OCI-LY1 (cell line): ENCODE data around the gene FKBP14.

Experiments
- H2AFZ ChIP-seq: fragments of 200-600 bp; sonication (generic), shearing (Covaris generic); 2 replicates; pipeline ENCODE4 v1.6.0; 2014; ENCODE audit warnings: antibody characterized with exemption, mild to moderate bottlenecking, low read length
- H3F3A ChIP-seq: fragments of 200-600 bp; sonication (generic), shearing (Covaris generic); 2 replicates; pipeline ENCODE4 v1.6.0; 2014; ENCODE audit warnings: mild to moderate bottlenecking, antibody characterized with exemption, low read length, moderate library complexity; ENCODE audit not compliant: insufficient read depth
- H3K27ac ChIP-seq: fragments of 200-600 bp; sonication (generic); 2 replicates; pipeline ENCODE4 v1.5.1; 2014; ENCODE audit warnings: low read length, mixed run types, mild to moderate bottlenecking, low read depth; ENCODE audit not compliant: poor library complexity, severe bottlenecking
- H3K27me3 ChIP-seq: fragments of 200-600 bp; sonication (generic); 2 replicates; pipeline ENCODE4 v1.6.0; 2014; ENCODE audit warnings: antibody characterized with exemption, mild to moderate bottlenecking, low read length, moderate library complexity; ENCODE audit not compliant: insufficient read depth
- H3K36me3 ChIP-seq: fragments of 200-600 bp; sonication (generic); 2 replicates; pipeline ENCODE4 v1.6.1; 2014; ENCODE audit warnings: mild to moderate bottlenecking, antibody characterized with exemption, low read length, moderate library complexity, mixed read lengths; ENCODE audit not compliant: insufficient read depth
- H3K4me1 ChIP-seq: fragments of 200-600 bp; sonication (generic); 2 replicates; pipeline ENCODE4 v1.5.1; 2014; ENCODE audit warnings: mild to moderate bottlenecking, low read length, moderate library complexity; ENCODE audit not compliant: insufficient read depth, severe bottlenecking
- H3K4me2 ChIP-seq: fragments of 200-600 bp; sonication (generic), shearing (Covaris generic); 2 replicates; pipeline ENCODE4 v1.6.1; 2014; ENCODE audit warnings: low read length
- H3K4me3 ChIP-seq: fragments of 200-600 bp; sonication (generic); 2 replicates; pipeline ENCODE4 v1.5.1; 2014; ENCODE audit warnings: low read length, low read depth, mild to moderate bottlenecking, mixed read lengths; ENCODE audit not compliant: poor library complexity, severe bottlenecking
- H3K79me2 ChIP-seq: fragments of 200-600 bp; shearing (Covaris generic); 2 replicates; pipeline ENCODE4 v1.6.1; 2016; ENCODE audit warnings: mixed run types, low read length, mixed read lengths; ENCODE audit not compliant: insufficient read depth
- H3K9ac ChIP-seq: fragments of 200-600 bp; sonication (generic), shearing (Covaris generic); 2 replicates; pipeline ENCODE4 v1.6.1; 2014; ENCODE audit warnings: mild to moderate bottlenecking, low read length, mixed read lengths
- H3K9me2 ChIP-seq: fragments of 200-600 bp; sonication (generic), shearing (Covaris generic); 2 replicates; pipeline ENCODE4 v1.6.1; 2014; ENCODE audit warnings: low read depth, mild to moderate bottlenecking, low read length, mixed read lengths
- H3K9me3 ChIP-seq: fragments of 200-600 bp; shearing (Covaris generic); 2 replicates; pipeline ENCODE4 v1.6.1; 2014; ENCODE audit warnings: low read length, mixed read lengths
- H4K20me1 ChIP-seq: fragments of 200-600 bp; sonication (generic), shearing (Covaris generic); 2 replicates; pipeline ENCODE4 v1.6.0; 2016; ENCODE audit warnings: mild to moderate bottlenecking, low read length; ENCODE audit not compliant: insufficient read depth
- EZH2 ChIP-seq: fragments of 200-600 bp; sonication (generic), shearing (Covaris generic); IDR thresholded peaks from 2 replicates; pipeline ENCODE4 v1.8.0; 2017; ENCODE audit warnings: borderline replicate concordance, mixed run types, mild to moderate bottlenecking, antibody characterized with exemption, low read length, moderate library complexity, mixed read lengths
- TF ChIP-seq, protein P1 (sequence below): fragments of 200-600 bp; sonication (generic), shearing (Covaris generic); IDR thresholded peaks from 2 replicates; pipeline ENCODE4 v1.5.1; 2017; ENCODE audit warnings: mild to moderate bottlenecking, antibody characterized with exemption, low read length, moderate library complexity, mixed read lengths

Gene FKBP14

GRCh38 chr7:30046127-30046770 is 19.7 kb upstream of the FKBP14 start:
- no peaks in the 10 kb centered on the region for H3K9me2 ChIP-seq
- TF ChIP-seq, protein P1, sequence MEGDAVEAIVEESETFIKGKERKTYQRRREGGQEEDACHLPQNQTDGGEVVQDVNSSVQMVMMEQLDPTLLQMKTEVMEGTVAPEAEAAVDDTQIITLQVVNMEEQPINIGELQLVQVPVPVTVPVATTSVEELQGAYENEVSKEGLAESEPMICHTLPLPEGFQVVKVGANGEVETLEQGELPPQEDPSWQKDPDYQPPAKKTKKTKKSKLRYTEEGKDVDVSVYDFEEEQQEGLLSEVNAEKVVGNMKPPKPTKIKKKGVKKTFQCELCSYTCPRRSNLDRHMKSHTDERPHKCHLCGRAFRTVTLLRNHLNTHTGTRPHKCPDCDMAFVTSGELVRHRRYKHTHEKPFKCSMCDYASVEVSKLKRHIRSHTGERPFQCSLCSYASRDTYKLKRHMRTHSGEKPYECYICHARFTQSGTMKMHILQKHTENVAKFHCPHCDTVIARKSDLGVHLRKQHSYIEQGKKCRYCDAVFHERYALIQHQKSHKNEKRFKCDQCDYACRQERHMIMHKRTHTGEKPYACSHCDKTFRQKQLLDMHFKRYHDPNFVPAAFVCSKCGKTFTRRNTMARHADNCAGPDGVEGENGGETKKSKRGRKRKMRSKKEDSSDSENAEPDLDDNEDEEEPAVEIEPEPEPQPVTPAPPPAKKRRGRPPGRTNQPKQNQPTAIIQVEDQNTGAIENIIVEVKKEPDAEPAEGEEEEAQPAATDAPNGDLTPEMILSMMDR: no peak
- no peak for TF ChIP-seq EZH2
- H3K4me1 ChIP-seq: no peaks in the 10 kb centered on the region
- H3K9me3 ChIP-seq: no peaks in the 10 kb centered on the region
- peaks cover 23% of the 10 kb centered on the region; the same call in 1 of the 2 replicates for H3K36me3 ChIP-seq
- no peak overlapping the region for H3K4me2 ChIP-seq
- H3F3A ChIP-seq: no peaks in the 10 kb centered on the region
- no peak overlapping the region for H3K9ac ChIP-seq
- H3K27ac ChIP-seq: no peak overlapping the region
- H3K27me3 ChIP-seq: no peaks in the 10 kb centered on the region
- no peaks in the 10 kb centered on the region for H3K79me2 ChIP-seq
- H4K20me1 ChIP-seq: no peaks in the 10 kb centered on the region
- H2AFZ ChIP-seq: no peak overlapping the region
- no peak overlapping the region for H3K4me3 ChIP-seq

DNA sequence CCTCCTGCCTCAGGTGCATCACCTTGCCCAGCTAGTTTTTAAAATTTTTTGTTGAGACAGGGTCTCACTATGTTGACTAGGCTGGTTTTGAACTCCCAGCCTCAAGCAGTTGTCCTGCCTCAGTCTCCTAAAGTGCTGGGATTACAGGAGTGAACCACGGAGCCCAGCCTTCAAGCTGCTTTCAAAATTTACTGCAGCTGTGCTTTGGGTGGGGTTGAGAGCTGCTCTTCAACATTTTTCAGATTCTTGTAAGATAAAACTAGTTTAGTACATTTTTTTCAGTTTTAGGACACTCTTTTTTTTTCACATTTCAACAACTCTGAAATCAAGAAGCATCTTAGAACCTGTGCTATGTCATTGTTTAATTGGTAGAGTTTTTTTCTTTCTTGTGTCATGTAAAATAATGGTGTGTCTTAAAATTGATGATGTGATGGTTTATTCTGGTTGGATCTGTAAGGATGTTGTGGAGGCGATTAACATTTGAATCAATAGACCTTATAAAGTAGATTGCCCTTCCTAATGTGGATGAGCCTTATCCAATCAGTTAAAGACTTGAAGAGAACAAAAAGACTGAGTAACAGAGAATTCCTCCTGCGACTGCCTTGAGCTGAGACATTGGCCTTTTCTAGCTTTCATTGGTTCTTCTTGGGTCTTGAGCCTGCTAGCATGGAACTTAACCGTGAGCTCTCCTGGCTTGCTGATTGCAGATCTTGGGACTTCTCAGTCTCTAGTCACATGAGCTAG is 15.2 kb upstream of the FKBP14 start:
- no peak overlapping the region for H3K4me3 ChIP-seq
- peaks cover 7% of the 10 kb centered on the region; the same call in 1 of the 2 replicates for H3K36me3 ChIP-seq
- no peaks in the 10 kb centered on the region for H3F3A ChIP-seq
- no peak overlapping the region for H3K27ac ChIP-seq
- H3K4me2 ChIP-seq: no peak overlapping the region
- H3K79me2 ChIP-seq: no peaks in the 10 kb centered on the region
- H3K9me2 ChIP-seq: no peaks in the 10 kb centered on the region
- H2AFZ ChIP-seq: no peak overlapping the region
- no peaks in the 10 kb centered on the region for H4K20me1 ChIP-seq
- no peak overlapping the region for H3K9ac ChIP-seq
- no peaks in the 10 kb centered on the region for H3K27me3 ChIP-seq
- TF ChIP-seq EZH2: no peak
- TF ChIP-seq, protein P1: no peak
- H3K4me1 ChIP-seq: no peaks in the 10 kb centered on the region
- no peaks in the 10 kb centered on the region for H3K9me3 ChIP-seq

DNA sequence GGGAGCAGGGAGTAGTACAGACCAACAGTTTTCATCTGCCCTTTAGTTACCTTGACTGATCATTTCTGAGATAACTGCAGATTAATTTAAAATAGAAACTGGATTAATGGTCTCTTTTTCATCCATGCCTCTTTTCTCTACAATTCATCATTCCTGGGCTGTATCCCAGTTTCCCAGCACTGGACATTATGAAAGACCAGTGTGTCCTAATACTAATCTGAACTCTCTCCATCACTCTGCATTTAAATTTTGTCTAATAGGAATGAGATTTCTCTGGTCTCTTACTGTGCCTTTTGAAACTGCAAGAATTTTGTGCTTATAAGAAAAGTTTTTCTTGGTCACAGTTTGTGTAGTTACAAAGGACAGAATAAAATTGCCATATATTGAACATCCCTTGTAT is 14.4 kb upstream of the FKBP14 start:
- Histone ChIP-seq H2AFZ (no peak overlapping the region), H3K79me2 (no peaks in the 10 kb centered on the region), H4K20me1 (no peaks in the 10 kb centered on the region), H3K27ac (no peak overlapping the region), H3K4me2 (no peak overlapping the region), H3K36me3 (no peaks in the 10 kb centered on the region), H3K9ac (no peak overlapping the region), H3K4me1 (no peaks in the 10 kb centered on the region), H3K9me2 (no peaks in the 10 kb centered on the region), H3K9me3 (no peaks in the 10 kb centered on the region), H3K27me3 (no peaks in the 10 kb centered on the region), H3F3A (no peaks in the 10 kb centered on the region), H3K4me3 (no peak overlapping the region)
- no peak for TF ChIP-seq EZH2
- TF ChIP-seq, protein P1: no peak
